ENCODE measurements around the gene LSAMP. TPM values are rescaled to one million over a fixed set of nuclear protein-coding genes. Genes with fewer than 3 reads are reported as not detected.

The LSAMP gene
- total RNA-seq, 1 experiment from 2014 or later = 0.16 TPM

DNA sequence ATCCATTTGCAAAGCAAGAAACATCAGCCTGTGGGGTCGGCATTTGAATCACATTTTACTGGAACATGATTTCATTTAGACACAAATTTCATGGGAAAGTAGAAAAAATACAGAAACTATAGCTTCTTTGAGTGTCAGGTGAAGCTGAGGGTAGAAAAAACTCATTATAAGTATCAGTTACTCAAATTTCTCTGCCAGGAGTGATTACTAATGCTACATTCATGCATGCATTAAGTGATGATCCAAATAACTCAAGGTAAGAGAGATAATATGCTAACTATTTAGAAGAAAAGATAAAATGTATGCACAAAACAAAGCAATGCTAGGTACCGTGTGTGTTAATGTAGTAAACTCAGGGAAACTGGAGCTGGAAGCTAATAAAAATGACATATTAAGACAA is 416.0 kb downstream of the LSAMP start:
- Histone ChIP-seq H3K4me3 (no peak overlapping the region), H3K9me3 (no peaks in the 10 kb centered on the region)
- no peak for DNase-seq

DNA sequence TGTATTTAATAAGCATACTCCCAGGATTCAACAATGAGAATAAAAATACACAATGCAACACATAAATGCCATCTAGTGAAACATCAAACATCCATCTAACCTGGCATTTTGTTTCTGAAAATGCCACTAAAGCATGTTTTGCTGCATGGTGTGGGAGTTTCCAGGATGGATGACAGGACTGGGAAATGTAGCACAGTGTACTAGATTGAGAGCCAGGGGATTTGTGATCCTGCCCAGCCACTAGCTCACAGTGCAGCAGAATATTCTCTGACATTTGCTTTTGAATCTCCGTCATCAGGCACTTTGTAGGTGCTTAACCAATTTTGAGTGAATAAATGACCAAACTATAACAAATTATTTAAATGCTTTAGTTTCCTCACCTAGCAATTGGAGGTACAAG is 417.1 kb downstream of the LSAMP start:
- Histone ChIP-seq H3K27me3 (no peaks in the 10 kb centered on the region), H3K9me3 (no peaks in the 10 kb centered on the region), H3K36me3 (no peaks in the 10 kb centered on the region), H3K4me3 (no peak overlapping the region)
- no peak for DNase-seq

More for the DNA sequence above, 416.0 kb downstream of the LSAMP start:
- Histone ChIP-seq H3K36me3 (no peaks in the 10 kb centered on the region), H3K27me3 (no peaks in the 10 kb centered on the region)

DNA sequence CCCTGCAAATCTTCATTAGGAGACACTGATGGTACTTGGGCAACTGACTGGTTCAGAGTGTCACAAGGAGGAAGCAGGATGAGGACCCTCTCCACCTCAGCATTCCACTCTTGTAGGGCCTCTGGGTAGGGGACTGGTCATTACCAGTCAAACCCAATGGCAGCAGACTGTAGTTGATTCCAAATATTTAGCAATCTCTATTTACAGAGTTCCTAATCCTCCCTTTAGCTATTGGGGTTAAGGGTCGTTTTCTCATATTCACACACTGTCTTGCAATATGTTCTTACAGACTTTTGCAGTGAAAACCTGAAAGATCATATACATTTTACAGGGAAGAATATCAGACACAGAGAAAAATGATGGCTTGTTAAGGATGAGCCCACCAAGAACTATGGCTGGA is 424.3 kb downstream of the LSAMP start:
- no peak for DNase-seq
- H3K9me3 ChIP-seq = no peaks in the 10 kb centered on the region
- no peaks in the 10 kb centered on the region for H3K27me3 ChIP-seq
- H3K36me3 ChIP-seq = no peaks in the 10 kb centered on the region
- no peak overlapping the region for H3K4me3 ChIP-seq

DNA sequence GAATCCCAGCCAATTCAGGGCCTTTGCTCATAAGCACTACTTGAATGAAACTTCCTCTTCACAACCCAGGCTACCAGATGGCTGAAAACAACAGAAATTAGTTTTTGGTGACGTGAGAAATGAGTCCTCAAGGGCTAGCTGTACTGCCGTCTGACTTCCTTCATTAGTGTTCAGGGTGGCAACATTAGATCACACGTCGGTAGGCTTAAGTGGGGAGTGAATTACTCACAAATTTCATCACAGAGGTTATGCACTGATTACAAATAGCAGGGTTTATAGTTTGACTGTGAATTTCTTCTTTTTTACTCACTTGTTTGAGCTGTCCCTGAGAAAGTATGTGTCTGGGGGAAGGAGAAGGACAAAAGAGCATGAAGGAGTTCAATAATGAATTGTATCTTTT is 424.8 kb downstream of the LSAMP start:
- Histone ChIP-seq H3K9me3 (no peaks in the 10 kb centered on the region), H3K27me3 (no peaks in the 10 kb centered on the region), H3K4me3 (no peak overlapping the region), H3K36me3 (no peaks in the 10 kb centered on the region)
- DNase-seq = no peak

DNA sequence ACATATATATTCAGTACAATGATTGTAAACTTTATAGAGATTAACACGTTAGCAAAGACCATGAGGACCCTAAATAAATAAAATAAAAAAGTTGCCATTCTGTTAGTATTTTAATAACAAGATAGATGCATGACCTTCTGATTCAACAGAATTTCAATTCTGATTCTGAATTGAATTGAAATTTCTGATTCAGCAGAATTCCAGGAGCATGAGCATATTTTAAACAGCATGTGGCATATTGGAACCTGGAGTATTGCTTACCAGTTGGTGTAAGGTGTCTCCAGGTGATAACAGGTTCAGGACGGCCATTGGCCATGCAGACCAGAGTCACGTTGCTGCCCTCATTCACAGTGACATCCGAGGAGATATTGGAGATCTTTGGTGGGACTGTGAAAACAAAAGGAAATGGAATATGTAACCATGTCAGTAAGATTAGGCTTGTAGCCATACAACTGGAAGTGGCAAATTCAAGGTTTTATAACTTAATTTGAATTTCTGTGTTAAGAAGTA is 426.0 kb downstream of the LSAMP start:
- Histone ChIP-seq H3K27me3 (no peaks in the 10 kb centered on the region), H3K9me3 (no peaks in the 10 kb centered on the region), H3K36me3 (no peaks in the 10 kb centered on the region), H3K4me3 (no peak overlapping the region)
- DNase-seq = no peak

DNA sequence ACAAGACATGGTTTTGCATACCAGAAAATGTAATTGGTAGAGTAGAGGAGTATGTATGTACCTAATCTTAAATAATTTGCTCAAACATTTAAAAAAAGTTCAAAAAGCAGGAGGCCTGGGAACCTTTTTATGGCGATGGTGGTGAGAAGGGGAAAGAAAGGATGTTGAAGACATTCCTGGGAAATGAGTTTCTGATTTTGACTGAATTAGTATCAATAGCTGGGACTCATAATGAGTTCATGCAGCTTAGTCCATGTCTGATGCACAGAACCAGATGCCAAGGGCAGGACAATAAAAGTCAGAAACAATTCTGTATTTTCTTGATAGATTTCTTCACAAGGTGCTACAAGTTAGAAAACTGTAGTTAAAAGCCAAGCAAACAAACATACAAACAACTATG is 426.6 kb downstream of the LSAMP start:
- no peaks in the 10 kb centered on the region for H3K36me3 ChIP-seq
- no peak overlapping the region for H3K4me3 ChIP-seq
- no peaks in the 10 kb centered on the region for H3K27me3 ChIP-seq
- no peaks in the 10 kb centered on the region for H3K9me3 ChIP-seq
- no peak for DNase-seq

DNA sequence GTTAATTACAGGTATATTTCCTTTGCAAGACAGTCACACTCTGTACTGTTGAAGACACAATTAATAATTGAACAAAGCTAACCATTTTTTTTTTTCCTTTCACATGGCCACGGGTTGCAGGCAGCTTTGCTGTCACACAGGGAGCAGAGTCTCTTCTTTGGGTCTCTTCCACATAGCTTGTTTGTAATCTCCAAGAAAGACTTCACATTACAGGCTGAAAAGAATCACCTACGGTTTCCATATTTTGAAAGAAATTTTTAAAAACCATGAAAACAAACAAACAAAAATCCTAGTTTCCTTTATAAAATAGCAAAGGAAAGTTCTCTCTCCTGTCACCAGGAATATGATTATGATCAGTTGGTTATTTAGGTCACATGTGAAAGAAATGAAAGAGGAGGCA is 429.4 kb downstream of the LSAMP start:
- DNase-seq = no peak
- H3K36me3 ChIP-seq = no peaks in the 10 kb centered on the region
- H3K4me3 ChIP-seq = no peak overlapping the region
- H3K9me3 ChIP-seq = no peaks in the 10 kb centered on the region
- H3K27me3 ChIP-seq = no peaks in the 10 kb centered on the region

DNA sequence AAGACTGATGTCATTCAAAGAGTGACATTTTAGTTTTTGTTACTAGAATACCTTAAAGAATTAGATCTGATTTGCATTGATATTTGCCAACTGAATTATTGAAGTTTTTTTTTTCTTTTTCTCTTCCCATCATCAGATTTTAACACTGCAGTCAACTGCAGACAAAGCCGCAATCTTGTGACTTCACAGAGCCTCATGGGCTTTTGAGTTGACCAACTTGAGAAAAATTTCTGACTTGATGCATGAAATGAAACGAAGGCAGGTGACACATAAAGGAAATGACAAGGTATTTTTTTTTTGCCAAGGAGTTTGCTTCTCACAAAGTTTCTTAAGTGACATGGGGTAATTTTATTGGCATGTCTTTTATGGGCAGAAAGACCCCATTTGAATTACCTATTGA is 438.3 kb downstream of the LSAMP start:
- H3K36me3 ChIP-seq = no peaks in the 10 kb centered on the region
- H3K4me3 ChIP-seq = no peak overlapping the region

DNA sequence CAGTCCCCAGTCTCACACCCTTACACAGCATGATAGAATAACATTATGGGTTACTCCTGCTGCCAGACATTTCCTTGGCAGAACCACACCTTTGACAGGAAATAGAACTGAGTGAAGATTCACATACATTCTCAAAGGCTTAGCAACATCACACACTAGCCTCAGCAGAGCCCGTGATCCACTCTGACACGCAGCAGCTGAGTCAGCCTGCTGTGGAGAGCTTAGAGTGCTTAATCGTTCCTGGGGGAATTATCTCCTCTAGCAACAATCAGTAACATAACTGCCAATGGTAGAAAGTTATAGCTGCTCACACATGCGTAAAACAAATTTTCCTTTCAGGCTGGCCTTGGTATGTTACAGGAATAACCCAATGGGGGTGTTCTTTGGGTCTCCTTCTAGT is 439.9 kb downstream of the LSAMP start:
- H3K36me3 ChIP-seq = no peaks in the 10 kb centered on the region
- peak; percentile 97 for DNase-seq
- no peaks in the 10 kb centered on the region for H3K27me3 ChIP-seq
- H3K4me3 ChIP-seq = no peak overlapping the region
- no peaks in the 10 kb centered on the region for H3K9me3 ChIP-seq

More for the DNA sequence above, 438.3 kb downstream of the LSAMP start:
- Histone ChIP-seq H3K27me3 (no peaks in the 10 kb centered on the region), H3K9me3 (no peaks in the 10 kb centered on the region)
- no peak for DNase-seq

DNA sequence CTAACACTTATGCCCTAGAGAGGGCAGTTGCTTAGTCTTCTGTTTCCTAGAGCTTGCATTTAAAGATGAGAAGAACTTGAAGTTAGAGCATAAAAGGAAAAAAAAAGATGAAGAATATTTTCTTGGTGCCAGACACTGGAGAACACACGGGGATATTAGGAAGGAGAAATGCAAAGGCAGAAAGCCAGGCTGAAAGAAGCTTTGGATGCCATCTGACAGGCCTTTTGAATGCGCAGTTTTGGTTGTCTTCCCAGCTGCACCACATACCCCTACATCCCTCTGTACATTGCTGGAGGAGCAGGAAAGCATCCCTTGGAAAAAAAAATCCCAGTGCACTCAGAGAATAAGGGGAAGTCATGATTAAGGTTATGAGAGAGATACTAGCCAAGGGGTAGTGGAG is 443.1 kb downstream of the LSAMP start:
- no peak overlapping the region for H3K4me3 ChIP-seq
- no peaks in the 10 kb centered on the region for H3K27me3 ChIP-seq
- DNase-seq = no peak
- no peaks in the 10 kb centered on the region for H3K36me3 ChIP-seq
- peaks cover 1% of the 10 kb centered on the region for H3K9me3 ChIP-seq

DNA sequence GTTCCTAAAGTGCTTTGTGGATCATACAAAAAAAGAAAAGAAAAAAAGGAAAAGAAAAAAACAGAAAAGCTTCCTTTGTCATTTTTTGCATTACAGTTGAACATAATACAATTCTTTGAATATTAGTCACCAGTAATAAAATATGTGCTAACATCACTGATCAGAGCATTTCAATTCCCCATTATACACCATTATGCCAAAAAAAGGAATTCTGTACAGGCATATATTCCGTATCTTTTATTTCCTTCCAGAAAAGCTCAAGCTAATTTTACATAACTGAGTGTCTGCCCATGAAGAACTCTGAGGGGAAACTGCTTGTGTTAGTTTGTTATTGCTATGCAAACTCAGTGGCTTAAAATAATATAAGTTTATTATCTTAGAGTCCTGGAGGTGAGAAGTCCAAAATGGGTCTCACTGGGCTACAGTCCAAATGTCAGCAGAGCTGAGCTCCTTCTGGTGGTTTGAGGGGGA is 444.1 kb downstream of the LSAMP start:
- H3K9me3 ChIP-seq = peaks cover 11% of the 10 kb centered on the region
- H3K27me3 ChIP-seq = no peaks in the 10 kb centered on the region
- H3K4me3 ChIP-seq = no peak overlapping the region
- peak; percentile 37 for DNase-seq
- no peaks in the 10 kb centered on the region for H3K36me3 ChIP-seq

DNA sequence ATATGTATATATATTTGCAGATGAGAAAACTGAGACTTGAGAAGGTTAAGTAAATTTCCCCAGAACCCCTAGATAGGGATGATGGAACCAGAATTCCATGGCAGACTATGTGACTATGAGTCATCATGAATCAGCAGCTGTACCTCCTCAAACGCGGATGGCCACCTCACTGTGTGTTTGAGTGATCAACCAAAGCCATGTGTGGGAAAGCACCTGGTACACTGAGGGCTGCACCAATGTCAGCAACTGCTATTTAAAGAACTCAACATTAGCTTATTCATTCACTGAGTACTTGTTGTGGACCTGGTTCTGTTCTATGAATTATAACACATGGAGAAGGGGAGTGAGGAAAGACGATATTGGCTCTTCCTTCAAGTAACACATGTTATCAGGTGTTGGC is 445.0 kb downstream of the LSAMP start:
- peak; percentile 81 for DNase-seq
- no peaks in the 10 kb centered on the region for H3K36me3 ChIP-seq
- H3K27me3 ChIP-seq = no peaks in the 10 kb centered on the region
- no peak overlapping the region for H3K4me3 ChIP-seq
- H3K9me3 ChIP-seq = peaks cover 11% of the 10 kb centered on the region

DNA sequence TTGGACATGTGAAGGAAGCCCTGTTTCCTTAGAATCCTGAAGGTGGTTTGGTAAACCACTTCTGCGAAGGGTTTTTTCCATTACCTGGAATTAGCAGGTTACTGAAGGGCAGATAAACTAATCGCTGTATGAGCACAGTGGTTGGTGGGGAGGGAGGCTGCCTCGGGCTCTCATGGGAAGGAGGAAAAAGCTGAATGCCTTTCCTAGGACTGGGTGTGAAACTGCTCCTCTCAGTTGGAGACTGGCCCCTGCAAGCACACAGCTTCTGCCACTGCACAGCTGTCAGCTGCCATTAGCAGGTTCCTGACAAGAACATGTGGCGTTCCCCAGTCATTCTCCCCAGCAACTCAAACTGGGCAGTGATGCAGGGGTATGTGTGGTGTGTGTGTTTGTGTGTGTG is 445.7 kb downstream of the LSAMP start:
- Histone ChIP-seq H3K4me3 (no peak overlapping the region), H3K36me3 (no peaks in the 10 kb centered on the region), H3K9me3 (peaks cover 11% of the 10 kb centered on the region), H3K27me3 (no peaks in the 10 kb centered on the region)
- no peak for DNase-seq

DNA sequence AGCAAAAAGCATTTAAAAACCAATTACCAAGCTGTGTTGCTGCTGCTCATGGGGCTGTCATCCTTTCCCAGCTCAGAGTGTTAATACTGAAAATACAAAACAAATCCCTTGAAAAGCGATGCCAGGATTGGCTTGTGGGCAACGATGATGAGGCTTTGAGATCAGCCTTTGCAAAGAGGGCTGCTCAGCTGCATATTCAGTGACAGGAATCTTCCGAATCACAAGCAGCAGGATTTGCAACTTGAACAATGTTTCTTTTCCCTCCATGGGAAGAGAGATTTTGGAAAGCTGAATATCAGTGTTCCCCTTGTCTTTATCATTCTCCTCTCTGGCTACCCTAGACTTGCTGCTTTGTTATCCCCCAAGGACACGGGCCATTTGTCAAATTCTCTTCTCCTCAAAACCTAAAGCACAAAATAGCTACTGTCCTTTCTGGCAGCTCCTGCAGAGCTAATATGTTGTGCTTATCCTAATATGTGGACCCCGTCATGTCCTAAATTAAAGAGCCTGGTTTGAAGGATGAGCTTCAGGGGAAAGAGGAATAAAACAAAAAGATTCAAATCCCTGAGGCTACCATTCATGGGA is 446.2 kb downstream of the LSAMP start:
- H3K9me3 ChIP-seq = peaks cover 11% of the 10 kb centered on the region
- no peak for DNase-seq
- no peak overlapping the region for H3K4me3 ChIP-seq
- no peaks in the 10 kb centered on the region for H3K27me3 ChIP-seq
- H3K36me3 ChIP-seq = no peaks in the 10 kb centered on the region

DNA sequence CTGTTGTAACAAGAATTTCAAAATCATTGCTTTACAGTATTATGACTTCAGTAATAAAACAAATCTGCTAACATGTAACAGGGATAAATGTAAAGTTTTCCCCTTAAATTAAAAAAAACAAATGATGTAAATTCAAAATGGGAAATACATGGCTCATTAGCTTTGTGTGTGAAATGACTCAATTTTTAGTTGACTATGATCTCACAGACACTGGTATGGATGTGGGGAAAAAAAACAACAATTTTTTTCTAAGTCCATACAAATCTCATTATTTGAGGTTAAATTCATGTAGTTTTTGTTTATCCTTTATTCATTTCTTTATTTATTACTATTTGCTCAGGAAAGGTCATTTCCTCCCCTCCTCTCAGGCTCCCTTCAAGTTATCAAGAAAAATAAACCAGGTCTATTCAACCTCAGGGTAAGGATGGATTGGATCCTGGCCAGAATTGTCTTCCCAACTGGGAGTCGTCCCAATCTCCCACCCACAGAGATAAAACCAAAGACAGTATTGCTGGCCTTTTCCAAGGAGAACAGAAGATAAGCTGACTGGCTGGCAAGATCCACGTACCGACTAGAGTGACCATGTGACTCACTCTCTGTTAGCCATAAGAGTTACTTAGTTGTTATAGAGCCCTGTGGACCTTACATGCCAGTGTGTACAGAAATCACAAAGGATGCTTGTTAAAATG is 448.7 kb downstream of the LSAMP start:
- no peaks in the 10 kb centered on the region for H3K27me3 ChIP-seq
- no peak overlapping the region for H3K4me3 ChIP-seq
- H3K36me3 ChIP-seq = no peaks in the 10 kb centered on the region
- H3K9me3 ChIP-seq = peaks cover 11% of the 10 kb centered on the region
- peak; percentile 37 for DNase-seq

DNA sequence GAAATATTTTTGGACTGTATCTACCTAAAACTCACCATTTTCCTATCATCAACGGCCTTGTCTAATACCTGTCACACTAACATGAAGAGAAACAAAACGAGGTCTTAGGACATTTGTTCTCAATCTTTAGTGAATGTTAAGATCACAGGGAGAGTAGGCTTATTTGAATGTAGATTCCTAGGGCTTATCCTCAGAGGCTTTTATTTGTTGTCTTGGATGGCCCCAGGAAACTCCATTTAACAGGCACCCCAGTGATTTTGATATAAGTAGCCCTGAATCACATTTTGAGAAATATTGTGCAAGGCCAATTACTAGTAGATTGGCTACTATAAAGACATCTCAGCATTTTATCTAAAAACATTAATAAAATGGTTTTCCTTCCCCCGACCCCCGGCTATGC is 454.6 kb downstream of the LSAMP start:
- Histone ChIP-seq H3K36me3 (no peaks in the 10 kb centered on the region), H3K9me3 (peaks cover 6% of the 10 kb centered on the region; the same call in 1 of the 2 replicates), H3K4me3 (no peak overlapping the region), H3K27me3 (no peaks in the 10 kb centered on the region)
- DNase-seq = no peak

DNA sequence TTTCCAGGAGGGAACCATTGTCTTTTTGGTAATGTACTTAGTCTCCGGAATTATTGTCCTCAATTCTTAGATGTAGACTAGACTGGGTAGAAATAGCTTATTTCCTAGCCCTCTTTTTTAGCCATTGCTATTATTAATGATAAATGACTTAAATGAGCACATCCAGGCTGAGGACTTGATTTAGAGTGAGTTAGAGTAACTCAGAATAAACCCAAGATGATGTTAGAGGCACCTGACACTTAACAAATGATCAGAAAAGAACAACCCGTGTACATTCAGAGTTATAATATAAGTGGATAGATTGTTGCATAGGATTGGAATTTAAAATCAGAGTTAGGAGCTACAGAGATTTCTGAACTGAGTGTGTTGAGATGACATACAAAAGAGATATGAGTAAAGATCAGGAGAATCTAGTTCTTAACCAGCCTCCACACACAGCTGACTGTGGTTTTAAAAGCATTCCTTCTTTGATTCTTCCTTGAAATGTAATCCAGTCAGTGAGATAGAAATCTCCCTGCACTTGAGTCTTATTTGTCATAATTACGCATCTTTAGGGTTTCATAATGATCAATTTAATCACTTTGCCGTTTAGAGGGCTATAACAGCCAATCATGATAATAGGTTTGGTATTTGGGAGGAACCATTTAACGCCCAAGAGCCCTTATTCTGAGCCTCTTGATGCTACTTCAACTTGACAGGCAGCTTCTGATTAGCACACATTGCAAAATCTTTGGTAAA is 455.4 kb downstream of the LSAMP start:
- Histone ChIP-seq H3K36me3 (no peaks in the 10 kb centered on the region), H3K27me3 (no peaks in the 10 kb centered on the region), H3K4me3 (no peak overlapping the region), H3K9me3 (peaks cover 6% of the 10 kb centered on the region; the same call in 1 of the 2 replicates)
- DNase-seq = no peak

All from MG63 (cell line).